HG03565 (cell line): ENCODE data around the gene ZFHX2.

Experiments
- ATAC-seq: cut with Tn5 transposase; IDR thresholded peaks from one replicate; pipeline ENCODE4 v1.9.1; 2021; ENCODE audit warnings: mild to moderate bottlenecking, moderate library complexity; ENCODE audit not compliant: unreplicated experiment

ZFHX2 gene

DNA sequence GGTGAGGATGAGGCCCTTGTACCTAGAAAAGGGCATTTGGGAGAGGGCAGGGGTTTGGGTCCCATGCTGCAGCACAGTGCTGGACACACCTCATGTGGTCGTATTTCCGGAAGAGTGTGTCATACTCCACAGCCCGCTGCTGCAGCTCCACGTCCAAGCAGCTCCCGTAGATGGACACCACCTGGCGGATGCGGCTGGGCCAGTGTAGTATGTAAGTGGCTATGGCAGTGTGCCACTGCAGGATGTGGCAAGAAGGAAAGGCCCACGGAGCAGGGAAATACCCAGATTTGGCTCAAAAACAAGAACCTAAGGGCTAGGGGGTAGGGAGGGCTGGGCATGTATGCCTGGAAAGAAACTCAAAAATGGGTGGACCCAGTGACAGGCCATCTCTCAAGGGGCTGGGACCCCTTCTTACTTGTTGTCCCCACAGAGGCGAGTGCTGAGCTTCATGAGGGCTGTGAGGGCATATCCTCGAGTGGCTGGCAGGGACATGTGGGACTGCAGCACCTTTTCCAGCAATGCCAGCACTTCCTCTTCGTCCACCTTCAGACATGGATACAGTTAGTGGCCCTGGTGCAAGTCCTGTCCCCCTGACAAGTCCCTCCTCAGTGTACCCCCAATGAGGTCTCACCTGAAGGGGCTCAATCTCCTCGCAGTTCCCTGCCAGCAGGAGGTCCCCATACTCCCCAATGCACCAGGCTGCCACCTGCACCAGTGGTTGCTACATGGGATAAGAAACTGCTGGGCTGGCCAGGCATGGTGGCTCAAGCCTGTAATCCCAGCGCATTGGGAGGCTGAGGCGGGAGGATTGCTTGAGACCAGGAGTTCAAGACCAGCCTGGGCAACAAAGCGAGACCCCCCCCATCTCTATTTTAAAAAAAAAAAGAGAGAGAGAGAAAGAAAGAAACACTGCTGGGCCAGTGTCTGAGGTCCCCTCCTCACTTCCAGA is 10.6 kb upstream of the ZFHX2 start:
- ATAC-seq, result no peak

DNA sequence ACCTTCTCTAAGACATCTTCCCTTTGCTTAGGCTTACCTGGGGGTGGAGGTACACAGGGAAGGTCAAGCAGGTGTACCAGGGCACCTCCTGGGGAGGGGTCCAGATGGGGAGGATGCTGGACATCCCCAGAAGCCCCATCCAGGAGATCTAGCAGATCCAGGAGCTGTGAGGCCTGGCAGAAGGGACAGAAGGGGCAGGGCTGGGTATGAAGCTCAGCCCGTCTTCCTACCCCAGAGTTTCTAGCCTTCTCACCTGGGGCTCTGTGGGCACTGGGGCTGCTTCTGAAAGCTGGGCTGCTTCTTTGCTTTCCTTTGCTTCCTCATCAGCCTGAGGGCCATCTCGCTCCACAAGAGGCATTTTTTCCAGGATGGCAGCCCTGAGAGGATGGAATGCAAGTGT is 9.7 kb upstream of the ZFHX2 start:
- ATAC-seq, result no peak

DNA sequence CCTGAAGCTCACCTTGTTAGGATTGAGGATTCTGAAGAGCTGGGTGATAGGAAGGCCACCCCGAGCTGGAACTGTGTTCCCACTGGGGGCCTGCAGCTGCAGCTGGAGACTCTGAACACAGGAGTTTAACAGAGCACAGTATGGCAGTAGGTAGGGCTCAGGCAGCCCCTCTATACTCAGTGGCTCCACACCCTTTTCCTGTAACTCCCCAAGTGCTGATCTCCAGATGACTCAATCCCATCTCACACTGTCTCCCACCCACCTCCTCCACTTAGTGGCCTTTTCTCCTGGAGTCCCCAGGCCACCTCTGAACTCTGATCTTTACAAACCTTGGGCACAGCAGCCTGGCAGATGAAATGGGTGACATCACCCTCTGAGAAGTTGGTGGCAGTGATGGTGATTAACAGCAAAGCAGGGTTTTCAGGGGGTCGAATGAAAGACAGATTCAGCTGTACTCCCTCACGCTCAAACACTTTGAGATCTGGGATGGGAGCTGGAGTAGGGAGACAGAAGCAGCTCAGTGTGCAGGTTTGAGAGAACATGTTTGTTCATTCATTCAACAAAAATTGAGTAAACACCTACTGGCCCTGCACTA is 8.5 kb upstream of the ZFHX2 start:
- ATAC-seq, result no peak

DNA sequence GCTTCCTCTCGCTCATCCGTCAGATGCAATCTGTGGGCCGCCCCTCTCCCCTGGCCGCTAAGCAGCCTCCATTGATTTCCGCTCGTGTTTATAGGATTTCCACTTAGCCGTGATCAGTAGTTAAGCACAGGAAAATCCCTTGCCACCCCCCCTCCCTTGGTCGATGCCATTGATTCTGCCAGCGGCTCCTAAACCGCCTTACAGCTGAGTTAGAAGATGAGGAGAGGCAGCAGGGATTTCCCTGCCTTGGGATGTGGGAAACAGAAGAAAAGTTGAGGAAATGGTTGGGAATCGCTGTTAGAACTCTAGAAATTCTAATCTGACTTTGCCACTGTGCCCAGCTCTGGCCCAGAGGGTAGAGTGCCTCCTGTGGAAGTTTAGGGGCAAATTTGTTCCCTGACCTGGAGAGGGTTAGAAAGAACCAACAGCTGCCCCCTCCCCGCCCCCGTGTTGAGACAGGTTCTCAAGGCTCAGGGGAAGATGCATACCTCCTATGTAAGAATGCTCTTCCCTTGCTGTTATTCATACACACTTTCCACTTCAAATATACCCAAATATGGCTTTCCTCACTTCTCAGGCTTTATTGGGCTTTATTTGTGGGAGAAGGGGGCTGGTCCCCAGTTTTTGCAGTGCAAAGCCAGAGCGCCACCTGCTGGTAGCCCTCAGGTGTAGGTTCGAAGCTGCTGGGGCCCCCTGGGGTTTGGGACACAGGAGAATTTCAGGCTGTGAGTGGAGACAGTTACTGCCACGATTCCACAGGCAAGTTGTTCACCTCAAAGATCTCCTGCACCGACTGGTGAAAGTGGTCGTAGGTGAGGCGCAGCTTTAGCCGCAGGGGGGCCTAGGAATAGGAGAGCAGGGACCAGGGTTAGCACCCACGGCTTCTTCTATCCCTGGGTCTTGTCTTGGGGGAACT is 7.7 kb upstream of the ZFHX2 start:
- no peak for ATAC-seq

DNA sequence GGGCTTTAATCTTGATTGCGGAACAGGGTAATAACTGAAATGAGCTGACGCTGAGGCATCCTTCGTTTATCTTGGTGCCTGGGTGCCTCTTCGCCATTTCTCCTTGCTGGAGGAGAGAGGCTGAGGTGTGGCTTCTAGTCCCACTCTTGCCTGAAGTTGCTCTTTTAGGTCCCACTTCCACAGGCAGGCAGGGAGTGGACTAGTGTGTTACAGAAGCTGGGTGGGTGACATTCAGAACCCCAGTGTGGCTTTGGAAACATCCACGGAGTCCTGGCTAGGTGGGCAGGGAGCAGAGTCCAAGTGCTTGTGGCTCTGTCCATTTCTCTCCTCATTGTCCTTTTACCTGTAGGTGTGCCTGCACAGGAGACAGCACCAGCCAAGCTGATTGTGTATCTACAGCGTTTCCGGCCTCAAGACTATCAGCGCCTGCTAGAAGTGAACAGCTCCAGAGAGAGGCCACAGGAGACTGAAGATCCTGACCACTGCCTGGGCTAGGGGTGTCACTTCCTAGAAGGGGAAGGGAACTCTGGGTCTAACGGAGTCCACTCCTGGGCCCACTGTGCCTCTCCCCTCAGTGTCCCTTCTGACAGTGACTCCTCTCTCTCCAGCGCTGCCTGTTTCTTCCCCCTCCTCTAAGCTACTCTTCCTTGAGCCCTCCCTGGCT is 6.9 kb upstream of the ZFHX2 start:
- ATAC-seq, result no peak

DNA sequence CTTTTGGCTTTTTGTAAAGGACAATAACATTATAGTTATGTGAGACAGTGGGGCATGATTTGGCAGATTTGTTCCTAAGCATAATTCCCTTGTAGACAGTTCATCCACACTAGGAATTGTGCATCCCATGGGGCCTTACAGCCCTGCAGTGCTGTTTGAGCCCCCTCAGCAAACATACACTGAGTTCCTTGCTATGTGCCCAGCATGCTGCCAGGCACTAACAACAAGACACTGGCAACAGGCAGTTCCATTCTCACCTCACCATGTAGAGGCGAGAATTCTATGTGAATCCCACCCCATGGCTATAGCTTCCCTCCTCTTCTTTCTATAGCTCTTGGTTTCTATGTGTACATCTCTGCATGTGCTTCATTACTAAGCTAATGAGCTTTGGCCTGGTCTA is 6.4 kb upstream of the ZFHX2 start:
- ATAC-seq, result no peak

DNA sequence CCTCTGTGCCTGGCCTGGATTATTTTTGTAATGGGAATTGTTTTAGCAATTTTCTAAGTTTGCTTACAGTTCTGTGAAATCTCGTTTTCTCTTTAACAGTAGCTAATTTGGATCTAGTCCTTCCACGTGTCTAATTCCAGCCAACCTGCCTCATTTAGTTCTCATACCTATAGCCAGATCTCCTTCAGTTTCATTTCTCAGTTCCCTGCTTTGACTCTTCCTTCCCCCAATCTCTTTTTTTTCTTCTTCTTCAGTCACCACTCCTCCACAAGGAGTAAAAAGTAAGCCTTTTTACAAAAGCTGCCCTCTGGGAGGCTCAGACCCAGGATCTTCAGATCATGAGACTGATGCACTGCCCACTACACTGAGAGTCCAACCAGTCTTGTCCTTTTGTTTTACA is 6.0 kb upstream of the ZFHX2 start:
- ATAC-seq, result no peak

DNA sequence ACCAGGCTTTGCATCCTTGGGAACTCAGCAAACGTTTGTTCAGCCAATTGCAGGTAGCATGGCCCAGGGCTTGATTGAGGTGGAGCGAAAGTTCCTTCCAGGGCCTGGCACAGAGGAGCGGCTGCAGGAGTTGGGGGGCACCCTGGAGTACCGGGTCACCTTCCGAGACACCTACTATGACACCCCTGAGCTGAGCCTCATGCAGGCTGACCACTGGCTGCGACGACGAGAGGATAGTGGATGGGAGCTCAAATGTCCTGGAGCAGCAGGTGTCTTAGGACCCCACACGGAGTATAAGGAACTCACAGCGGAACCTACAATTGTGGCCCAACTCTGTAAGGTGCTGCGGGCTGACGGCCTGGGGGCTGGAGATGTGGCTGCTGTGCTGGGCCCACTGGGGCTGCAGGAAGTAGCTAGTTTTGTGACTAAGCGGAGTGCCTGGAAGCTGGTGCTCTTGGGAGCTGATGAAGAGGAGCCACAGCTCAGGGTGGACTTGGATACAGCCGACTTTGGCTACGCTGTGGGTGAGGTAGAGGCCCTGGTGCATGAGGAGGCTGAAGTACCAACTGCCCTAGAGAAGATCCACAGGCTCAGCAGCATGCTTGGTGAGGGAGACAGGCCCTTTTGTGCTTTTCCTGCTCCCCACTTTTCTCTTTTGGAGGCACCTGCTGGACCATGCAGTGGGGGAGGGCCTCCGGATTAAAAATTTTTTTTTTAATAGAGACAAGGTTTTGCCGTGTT is 5.3 kb upstream of the ZFHX2 start:
- ATAC-seq, result no peak

DNA sequence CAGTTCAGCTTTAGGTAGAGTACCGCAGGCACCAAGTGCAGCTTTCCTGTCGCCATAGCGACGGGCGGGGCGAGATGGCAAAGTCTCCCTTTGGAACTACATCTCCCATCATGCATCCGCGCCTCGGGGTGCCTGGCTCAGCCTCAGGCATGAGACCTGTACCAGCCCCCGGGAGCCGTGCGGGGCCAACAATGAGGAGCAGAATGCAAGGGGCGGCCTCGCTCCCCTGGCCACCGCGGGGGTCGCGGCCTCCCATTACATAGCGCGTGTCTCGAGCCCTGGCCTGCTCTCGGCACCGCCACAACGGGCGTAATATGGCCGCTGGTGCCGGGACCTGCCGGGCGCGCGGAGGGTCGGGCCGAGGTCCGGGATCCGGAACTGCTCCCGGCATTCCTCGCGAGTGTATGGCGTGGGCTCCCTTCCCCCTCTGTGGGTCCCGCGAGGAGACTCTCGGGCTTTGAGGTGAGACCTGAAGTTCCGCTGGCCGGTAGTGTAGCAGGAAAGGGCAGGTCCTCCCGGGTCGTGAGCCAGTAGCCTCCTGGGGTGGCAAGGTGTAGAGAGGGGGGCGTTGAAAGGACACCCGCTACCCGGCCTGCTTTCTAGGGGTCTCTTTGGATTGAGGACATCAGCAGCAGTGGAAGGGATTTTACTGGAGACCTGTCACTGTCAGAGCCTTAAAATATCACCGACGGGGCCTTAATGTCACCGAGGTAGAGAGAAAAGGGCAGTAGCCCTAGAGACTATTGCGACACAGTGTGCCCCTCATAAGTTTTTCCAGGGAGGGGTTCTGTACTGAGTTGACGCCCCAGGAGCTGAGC is 4.5 kb upstream of the ZFHX2 start, which contains the start of gene THTPA:
Gene THTPA (plus strand): TSS at position 390 of the 818 bp plus-strand sequence. CDS start 487 bp downstream, outside the sequence.
- ATAC-seq, result peak; percentile 77

DNA sequence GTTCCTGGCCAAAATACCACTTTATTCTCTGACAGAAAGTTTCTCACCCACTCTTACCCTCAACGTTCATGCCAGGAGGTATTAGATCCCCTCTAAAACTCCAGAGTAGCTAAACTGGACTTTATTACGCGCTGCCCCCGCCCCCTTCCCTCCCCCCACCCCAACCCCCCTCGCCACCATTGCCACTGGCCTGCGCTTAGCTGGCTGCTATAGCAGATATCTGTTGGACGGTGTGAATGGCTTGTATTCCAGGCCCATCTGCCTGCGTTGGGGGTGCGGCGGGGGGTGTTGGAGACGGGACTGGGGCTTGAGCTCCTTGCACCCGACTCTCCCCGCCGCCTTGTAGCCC is 3.9 kb upstream of the ZFHX2 start:
- no peak for ATAC-seq

DNA sequence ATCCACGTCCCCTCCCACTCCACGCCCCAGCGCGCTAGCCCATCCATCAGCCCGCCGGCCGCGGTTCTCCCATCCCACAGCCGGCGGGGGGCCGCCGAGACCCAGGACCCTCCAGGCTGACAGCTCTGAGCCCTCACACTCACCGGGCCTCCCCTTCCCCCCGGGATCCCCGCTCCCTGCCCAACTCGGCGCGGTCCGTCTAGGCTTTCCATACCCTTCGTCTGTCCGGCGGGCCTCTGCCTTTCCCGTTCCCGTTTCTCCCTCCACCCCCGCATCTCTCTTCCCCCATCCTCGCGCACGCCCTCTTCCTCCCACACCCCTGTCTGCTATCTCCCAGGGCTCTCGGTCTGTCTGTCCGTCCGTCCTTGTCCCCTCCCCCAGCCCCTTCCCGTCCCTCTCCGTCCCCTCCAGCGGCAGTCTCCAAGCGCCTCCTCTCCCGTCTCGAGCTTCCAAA is 726 bp downstream of the ZFHX2 start:
- no peak for ATAC-seq

DNA sequence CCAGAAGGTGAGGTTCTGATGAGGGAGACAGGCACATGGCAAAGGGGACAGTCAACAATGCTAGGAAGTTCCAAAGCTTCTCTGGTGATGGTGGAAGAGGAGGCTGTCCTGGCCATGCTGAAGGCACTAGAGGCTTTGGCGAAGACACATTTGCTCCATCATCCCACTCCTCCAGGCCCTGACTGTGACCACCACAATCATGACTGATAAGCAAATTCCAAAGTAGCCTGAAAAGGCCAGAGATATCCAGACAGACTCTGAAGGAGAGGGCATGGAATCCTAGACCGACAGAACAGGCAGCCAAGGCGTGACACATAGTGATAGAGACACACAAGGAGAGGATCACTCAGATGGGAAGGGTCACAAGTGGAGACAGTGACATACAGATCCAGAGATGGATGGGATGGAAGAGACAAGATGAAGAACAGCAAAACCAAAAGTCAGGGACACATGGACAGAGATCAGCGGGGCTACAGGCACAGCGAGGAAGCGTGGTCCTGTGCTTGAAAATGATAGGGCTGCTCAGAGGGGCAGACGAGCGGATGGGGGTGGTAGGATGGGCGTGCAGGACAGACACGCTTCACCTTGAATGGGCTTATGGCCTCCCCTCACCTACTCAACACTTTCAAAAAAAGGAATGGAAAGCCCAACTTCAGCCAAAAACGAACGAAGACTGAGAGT is 1.3 kb downstream of the ZFHX2 start:
- no peak for ATAC-seq

DNA sequence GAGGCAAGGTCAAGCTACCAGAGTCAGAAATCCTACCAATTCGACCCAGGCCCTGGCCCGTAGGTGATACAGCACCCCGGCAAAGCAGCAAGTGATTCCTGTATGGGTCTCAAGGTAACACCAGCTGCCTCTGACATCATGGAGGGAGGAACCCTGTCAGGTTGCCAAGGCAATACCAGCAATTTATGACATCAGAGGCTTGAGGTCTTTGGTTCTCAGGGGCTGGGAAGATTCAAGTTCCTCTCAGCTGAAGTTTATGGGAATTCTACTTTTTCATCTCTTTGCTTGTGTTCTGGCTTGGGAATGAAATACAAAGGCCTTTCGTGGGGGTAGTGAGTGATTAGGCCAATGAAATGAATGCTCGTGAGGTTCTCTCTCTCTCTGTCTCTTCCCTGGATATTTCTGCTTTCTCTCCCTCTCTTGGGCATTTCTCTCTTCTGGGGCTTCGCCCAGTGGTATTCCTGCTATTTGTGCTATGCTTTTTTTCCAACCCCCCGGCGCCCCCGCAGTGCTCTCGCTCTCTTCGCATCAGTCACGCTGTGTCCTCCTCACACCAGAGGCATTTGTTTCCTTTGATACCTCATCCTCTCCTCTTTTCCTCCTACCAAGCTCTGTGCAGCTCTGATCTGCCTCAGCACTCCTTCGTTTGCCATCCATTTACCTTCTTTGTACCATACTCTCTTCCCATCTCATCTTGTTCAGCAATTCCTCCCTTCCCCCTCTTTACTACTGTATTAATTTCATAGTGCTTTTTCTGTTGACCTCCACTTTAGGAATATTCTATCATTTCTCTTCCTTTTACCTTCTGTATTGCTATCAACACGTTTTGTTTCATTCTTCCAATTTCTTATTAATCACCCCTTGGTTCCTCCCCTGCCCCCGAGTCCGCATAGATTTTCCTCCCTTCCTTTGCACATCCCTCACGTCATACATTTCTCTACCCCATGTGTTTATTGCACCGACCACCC is 2.9 kb downstream of the ZFHX2 start:
- no peak for ATAC-seq

DNA sequence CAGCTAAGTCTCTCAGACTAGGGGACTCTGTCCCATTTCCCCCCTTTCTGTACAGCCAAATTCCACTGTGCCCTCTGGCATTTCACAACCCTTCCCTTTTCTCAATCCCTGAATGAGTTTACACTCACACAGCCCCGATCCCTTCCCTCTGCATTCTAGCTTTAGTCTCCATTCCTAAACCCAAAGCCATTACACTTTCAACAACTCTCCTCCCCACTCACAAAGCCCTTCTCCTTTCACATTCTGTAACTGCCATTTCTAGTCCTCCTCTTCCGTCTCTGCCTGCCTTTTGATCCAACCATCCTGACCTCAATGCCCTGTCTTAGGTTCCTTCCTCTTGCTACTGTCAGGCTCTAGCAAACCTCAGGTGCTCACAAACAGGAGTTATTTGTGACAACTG is 3.6 kb downstream of the ZFHX2 start:
- ATAC-seq, result no peak

DNA sequence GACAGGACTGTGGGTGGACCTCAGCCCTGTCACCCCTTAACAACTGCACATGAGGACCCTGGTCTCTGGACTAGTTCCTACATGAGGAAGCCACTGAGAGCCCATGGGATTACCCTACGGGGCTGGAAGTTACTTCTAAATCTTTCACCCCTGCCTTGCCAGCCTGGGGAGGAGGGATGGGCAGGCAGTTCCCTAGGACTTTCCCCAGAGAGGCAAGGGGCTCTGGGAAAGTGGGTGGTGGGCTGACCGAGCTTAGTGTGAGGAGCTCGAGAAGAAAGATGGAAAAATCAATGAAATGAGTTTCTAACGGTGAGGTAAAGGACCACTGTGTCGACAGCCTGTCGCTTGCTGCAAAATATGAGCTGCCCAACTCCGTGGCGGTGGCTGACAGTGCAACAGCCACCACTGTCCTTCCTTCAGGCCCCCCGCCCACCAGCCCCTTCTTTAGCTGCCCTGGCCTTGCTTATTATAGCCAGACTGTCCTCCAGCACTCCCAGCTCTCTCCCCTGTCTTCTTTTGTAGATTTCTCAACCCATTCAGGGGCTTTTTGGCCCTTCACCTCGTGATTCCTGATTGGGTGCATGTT is 5.0 kb downstream of the ZFHX2 start:
- no peak for ATAC-seq

DNA sequence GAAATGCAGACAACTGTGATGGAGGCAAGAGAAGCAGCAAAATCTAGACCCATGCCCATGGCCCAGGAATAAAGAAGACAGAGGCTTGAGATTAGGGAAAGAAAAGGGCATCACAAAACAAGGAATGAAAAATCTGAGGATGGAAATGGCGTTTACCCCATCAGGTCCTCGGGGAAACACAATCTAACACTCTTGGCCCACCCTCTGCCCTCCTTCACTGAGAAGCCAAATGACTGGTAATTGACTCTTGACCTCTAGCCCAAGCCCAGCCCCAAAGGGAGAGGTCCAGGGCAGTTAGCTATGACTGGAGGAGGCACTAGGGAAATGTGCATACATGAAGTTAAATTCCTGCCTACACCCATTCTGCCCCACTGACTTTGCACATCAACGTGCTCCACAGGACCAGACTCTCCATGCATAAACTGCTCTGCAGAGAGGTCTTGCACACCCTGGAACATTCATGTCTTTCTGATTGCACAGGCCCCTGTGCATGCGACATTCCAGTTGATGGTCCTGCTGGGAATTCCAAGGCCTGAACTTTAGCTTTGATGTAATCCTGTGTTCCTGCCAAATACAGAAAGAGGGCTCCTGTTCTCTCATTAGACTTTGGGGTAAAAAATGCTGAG is 5.7 kb downstream of the ZFHX2 start:
- no peak for ATAC-seq
